RWPE2 (cell line): ENCODE data around the gene MCF2L2.

Source experiments
- ATAC-seq: fragments of 200-7000 bp; cut with Tn5 transposase; 3 replicates; pipeline ENCODE4 v1.9.1; 2021; ENCODE audit warnings: low read depth
- DNase-seq: peaks from one replicate; pipeline ENCODE4 v3.0.0-alpha.2; 2020; ENCODE audit warnings: low spot score
- H3K27ac ChIP-seq: fragments of 450-650 bp; 2 replicates; pipeline ENCODE4 v1.5.1; 2017; ENCODE audit warnings: mild to moderate bottlenecking; ENCODE audit not compliant: poor library complexity, severe bottlenecking
- H3K27me3 ChIP-seq: fragments of 250-450 bp; sonication (Bioruptor Pico); 2 replicates; pipeline ENCODE4 v1.5.1; 2021; ENCODE audit warnings: mild to moderate bottlenecking, moderate library complexity; ENCODE audit not compliant: insufficient read depth, poor library complexity, severe bottlenecking
- H3K36me3 ChIP-seq: fragments of 250-450 bp; sonication (Bioruptor Pico); 2 replicates; pipeline ENCODE4 v1.5.1; 2020; ENCODE audit warnings: low read depth, mild to moderate bottlenecking, moderate library complexity
- H3K4me1 ChIP-seq: fragments of 250-450 bp; sonication (Bioruptor Pico); 2 replicates; pipeline ENCODE4 v1.5.1; 2021; ENCODE audit warnings: mild to moderate bottlenecking, moderate library complexity; ENCODE audit not compliant: insufficient read depth, poor library complexity, severe bottlenecking
- H3K4me3 ChIP-seq: fragments of 250-450 bp; sonication (Bioruptor Pico); 2 replicates; pipeline ENCODE4 v1.5.1; 2021; ENCODE audit warnings: mild to moderate bottlenecking, moderate library complexity; ENCODE audit not compliant: severe bottlenecking
- H3K9me3 ChIP-seq: fragments of 250-450 bp; sonication (Bioruptor Pico); 2 replicates; pipeline ENCODE4 v1.5.1; 2021; ENCODE audit warnings: mild to moderate bottlenecking, moderate library complexity; ENCODE audit not compliant: severe bottlenecking
- TF ChIP-seq, protein P1 (sequence below): fragments of 450-650 bp; IDR thresholded peaks from one replicate; pipeline ENCODE4 v1.5.1; 2017; ENCODE audit warnings: mild to moderate bottlenecking, moderate library complexity; ENCODE audit not compliant: poor library complexity, severe bottlenecking

The MCF2L2 gene

GRCh38 chr3:183272791-183273190 is 155.6 kb downstream of the MCF2L2 start:
- no peak overlapping the region for H3K4me3 ChIP-seq
- H3K36me3 ChIP-seq, result peaks cover 65% of the 10 kb centered on the region
- ATAC-seq, result no peak
- TF ChIP-seq, protein P1, sequence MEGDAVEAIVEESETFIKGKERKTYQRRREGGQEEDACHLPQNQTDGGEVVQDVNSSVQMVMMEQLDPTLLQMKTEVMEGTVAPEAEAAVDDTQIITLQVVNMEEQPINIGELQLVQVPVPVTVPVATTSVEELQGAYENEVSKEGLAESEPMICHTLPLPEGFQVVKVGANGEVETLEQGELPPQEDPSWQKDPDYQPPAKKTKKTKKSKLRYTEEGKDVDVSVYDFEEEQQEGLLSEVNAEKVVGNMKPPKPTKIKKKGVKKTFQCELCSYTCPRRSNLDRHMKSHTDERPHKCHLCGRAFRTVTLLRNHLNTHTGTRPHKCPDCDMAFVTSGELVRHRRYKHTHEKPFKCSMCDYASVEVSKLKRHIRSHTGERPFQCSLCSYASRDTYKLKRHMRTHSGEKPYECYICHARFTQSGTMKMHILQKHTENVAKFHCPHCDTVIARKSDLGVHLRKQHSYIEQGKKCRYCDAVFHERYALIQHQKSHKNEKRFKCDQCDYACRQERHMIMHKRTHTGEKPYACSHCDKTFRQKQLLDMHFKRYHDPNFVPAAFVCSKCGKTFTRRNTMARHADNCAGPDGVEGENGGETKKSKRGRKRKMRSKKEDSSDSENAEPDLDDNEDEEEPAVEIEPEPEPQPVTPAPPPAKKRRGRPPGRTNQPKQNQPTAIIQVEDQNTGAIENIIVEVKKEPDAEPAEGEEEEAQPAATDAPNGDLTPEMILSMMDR, result no peak
- peaks cover 79% of the 10 kb centered on the region for H3K4me1 ChIP-seq
- no peak for DNase-seq
- H3K27me3 ChIP-seq, result no peaks in the 10 kb centered on the region
- no peaks in the 10 kb centered on the region for H3K9me3 ChIP-seq
- peak overlapping the region; percentile 78 for H3K27ac ChIP-seq

DNA sequence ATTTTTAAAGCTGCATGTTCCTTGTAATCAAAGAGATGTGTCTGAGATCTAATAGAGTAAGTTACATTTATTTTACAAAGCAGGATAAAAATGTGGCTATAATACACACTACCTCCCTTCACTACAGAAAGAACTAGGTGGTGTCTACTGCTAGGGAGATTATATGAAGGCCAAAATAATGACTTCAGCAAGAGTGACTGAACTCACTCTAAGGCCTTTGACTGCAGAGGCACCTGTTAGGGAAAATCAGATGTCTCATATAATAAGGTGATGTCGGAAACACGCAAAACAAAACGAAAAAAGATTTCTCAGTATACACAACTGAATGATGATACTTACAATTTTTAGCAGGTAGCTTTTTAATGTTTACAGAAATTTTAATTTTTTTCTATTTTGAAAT is 156.3 kb downstream of the MCF2L2 start:
- TF ChIP-seq, protein P1, result no peak
- Histone ChIP-seq H3K36me3 (peaks cover 72% of the 10 kb centered on the region), H3K27me3 (no peaks in the 10 kb centered on the region), H3K27ac (peak overlapping the region; percentile 78), H3K9me3 (no peaks in the 10 kb centered on the region), H3K4me1 (peaks cover 79% of the 10 kb centered on the region), H3K4me3 (no peak overlapping the region)
- DNase-seq (no peak), ATAC-seq (no peak)

DNA sequence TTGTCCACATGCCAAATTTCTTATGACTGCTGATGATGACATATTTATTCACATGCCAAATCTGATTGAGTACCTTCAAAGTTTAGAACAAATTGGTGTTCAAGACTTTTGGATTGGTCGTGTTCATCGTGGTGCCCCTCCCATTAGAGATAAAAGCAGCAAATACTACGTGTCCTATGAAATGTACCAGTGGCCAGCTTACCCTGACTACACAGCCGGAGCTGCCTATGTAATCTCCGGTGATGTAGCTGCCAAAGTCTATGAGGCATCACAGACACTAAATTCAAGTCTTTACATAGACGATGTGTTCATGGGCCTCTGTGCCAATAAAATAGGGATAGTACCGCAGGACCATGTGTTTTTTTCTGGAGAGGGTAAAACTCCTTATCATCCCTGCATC is 158.1 kb downstream of the MCF2L2 start:
- H3K27ac ChIP-seq, result peak overlapping the region; percentile 78
- H3K9me3 ChIP-seq, result no peaks in the 10 kb centered on the region
- H3K36me3 ChIP-seq, result peaks cover 76% of the 10 kb centered on the region
- ATAC-seq, result no peak
- H3K4me1 ChIP-seq, result peaks cover 87% of the 10 kb centered on the region
- DNase-seq, result no peak
- TF ChIP-seq, protein P1, result no peak
- H3K27me3 ChIP-seq, result no peaks in the 10 kb centered on the region
- H3K4me3 ChIP-seq, result no peak overlapping the region

DNA sequence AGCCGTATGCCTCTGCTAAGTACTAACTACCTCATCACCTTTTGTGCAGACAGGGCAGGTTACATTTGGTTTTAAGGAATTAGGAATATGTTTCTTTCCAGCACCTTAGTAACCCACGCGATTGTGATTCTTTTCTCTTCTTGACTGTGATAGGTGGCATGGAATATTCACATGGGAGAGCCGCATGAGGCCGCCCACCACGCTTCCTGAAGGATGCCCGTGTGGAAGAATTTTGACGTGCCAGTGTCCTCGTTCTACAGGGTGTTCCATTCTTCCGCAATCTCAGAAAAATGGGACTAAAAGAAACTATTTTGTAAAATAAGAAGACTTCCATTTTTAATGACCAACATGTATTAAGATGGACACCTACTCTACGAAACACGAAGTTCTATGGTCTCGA is 159.1 kb downstream of the MCF2L2 start:
- Histone ChIP-seq H3K4me3 (no peak overlapping the region), H3K4me1 (peaks cover 87% of the 10 kb centered on the region), H3K27me3 (no peaks in the 10 kb centered on the region), H3K36me3 (peaks cover 83% of the 10 kb centered on the region), H3K27ac (peak overlapping the region; percentile 78), H3K9me3 (no peaks in the 10 kb centered on the region)
- no peak for ATAC-seq
- TF ChIP-seq, protein P1, result no peak
- DNase-seq, result no peak

- no peak overlapping the region for H3K4me3 ChIP-seq
- DNase-seq (no peak), ATAC-seq (no peak)
- peak overlapping the region; percentile 93 for H3K27ac ChIP-seq
- H3K27me3 ChIP-seq, result no peaks in the 10 kb centered on the region
- H3K36me3 ChIP-seq, result peaks cover 77% of the 10 kb centered on the region
- peaks cover 87% of the 10 kb centered on the region for H3K4me1 ChIP-seq
- no peaks in the 10 kb centered on the region for H3K9me3 ChIP-seq
- TF ChIP-seq, protein P1, result no peak
These were observed 160.1 kb downstream of the MCF2L2 start for GRCh38 chr3:183268366-183268765.
